ENCODE data around the gene RAB20. TPM values are rescaled to one million over a fixed set of nuclear protein-coding genes. Genes with fewer than 3 reads are reported as not detected.

Gene RAB20
- total RNA-seq, 1 donor from 2014 or later, result 2.6 TPM

DNA sequence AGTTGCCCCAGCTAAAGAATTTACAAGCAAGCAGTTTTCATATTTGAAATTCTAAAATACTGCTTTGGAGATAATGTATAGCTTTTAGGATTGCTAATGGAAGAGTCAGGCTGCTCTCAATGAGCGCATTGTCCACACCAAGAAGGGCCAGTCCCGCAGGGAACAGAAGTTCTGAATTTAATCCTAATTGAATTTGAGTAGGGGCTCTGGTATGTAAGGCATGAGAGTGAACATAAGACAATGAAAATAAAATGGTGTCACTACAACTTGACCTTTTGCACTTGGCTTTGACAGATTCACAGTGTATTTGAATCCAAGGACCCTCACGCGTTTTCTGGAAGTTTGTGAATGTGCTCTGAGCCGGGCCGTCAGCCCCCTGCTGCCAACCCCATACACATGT, 32.6 kb downstream of the RAB20 start:
- peaks cover 16% of the 10 kb centered on the region for H3K27me3 Mint-ChIP-seq (ENCODE audit: low read depth, unreplicated experiment)
- no peak overlapping the region for H3K27ac ChIP-seq (ENCODE audit: low read depth, low read length)
- TF ChIP-seq, protein P1, sequence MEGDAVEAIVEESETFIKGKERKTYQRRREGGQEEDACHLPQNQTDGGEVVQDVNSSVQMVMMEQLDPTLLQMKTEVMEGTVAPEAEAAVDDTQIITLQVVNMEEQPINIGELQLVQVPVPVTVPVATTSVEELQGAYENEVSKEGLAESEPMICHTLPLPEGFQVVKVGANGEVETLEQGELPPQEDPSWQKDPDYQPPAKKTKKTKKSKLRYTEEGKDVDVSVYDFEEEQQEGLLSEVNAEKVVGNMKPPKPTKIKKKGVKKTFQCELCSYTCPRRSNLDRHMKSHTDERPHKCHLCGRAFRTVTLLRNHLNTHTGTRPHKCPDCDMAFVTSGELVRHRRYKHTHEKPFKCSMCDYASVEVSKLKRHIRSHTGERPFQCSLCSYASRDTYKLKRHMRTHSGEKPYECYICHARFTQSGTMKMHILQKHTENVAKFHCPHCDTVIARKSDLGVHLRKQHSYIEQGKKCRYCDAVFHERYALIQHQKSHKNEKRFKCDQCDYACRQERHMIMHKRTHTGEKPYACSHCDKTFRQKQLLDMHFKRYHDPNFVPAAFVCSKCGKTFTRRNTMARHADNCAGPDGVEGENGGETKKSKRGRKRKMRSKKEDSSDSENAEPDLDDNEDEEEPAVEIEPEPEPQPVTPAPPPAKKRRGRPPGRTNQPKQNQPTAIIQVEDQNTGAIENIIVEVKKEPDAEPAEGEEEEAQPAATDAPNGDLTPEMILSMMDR (IDR thresholded peaks at IDR 0.05; ENCODE audit: insufficient read depth, low read depth, low read length), result no peak
- no peak for TF ChIP-seq EZH2 (IDR thresholded peaks at IDR 0.05; ENCODE audit: insufficient read depth, low read length)
- H3K36me3 Mint-ChIP-seq (ENCODE audit: low read depth, unreplicated experiment), result peaks cover 4% of the 10 kb centered on the region
- no peaks in the 10 kb centered on the region for H3K27me3 ChIP-seq (ENCODE audit: insufficient read depth, low read length)
- H4K20me1 ChIP-seq (ENCODE audit: insufficient read depth, low read length), result no peaks in the 10 kb centered on the region
- H3K4me1 ChIP-seq (ENCODE audit: insufficient read depth, low read length), result no peaks in the 10 kb centered on the region
- no peaks in the 10 kb centered on the region for H3K79me2 ChIP-seq (ENCODE audit: insufficient read depth, low read length)
- no peak overlapping the region for H3K4me3 ChIP-seq (ENCODE audit: insufficient read depth, low read depth, low read length)
- FAIRE-seq, result no peak
- no peak overlapping the region for H3K9ac ChIP-seq (ENCODE audit: low read length)
- no peak overlapping the region for H3K4me3 Mint-ChIP-seq (ENCODE audit: unreplicated experiment)
- H3K9me3 ChIP-seq (ENCODE audit: insufficient read depth, low read depth, low read length), result no peaks in the 10 kb centered on the region
- no peak overlapping the region for H3K27ac Mint-ChIP-seq (ENCODE audit: unreplicated experiment)
- H3K9me3 Mint-ChIP-seq (ENCODE audit: unreplicated experiment), result peaks cover 4% of the 10 kb centered on the region
- peaks cover 3% of the 10 kb centered on the region for H3K4me1 Mint-ChIP-seq (ENCODE audit: low read depth, unreplicated experiment)
- no peak for DNase-seq (ENCODE audit: low read depth)
- no peak overlapping the region for H2AFZ ChIP-seq (ENCODE audit: low read depth, low read length)
- no peaks in the 10 kb centered on the region for H3K36me3 ChIP-seq (ENCODE audit: insufficient read depth, low read length)
- no peak overlapping the region for H3K4me2 ChIP-seq (ENCODE audit: low read length)

DNA sequence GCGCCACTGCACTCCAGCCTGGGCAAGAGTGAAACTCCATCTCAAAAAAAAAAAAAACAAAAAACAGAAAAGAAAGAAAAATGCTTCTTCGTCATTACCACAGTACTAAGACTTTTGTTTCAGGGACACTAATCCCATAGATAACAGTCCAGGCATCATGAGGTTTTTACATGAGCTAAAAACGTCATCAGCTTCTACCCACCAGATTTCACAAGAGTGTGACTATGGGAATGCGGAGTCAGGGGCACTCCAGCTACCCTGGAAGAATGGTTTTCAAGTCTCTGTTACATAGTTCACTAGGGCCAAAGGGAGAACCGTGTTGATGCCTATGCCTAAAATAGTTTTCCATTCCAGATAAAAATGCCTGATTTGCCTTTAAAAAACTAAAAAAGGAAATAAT, 33.2 kb downstream of the RAB20 start:
- Histone ChIP-seq H3K9ac (ENCODE audit: low read length) (no peak overlapping the region), H3K9me3 (ENCODE audit: insufficient read depth, low read depth, low read length) (no peaks in the 10 kb centered on the region), H3K36me3 (ENCODE audit: insufficient read depth, low read length) (no peaks in the 10 kb centered on the region), H3K27ac (ENCODE audit: low read depth, low read length) (no peak overlapping the region), H3K79me2 (ENCODE audit: insufficient read depth, low read length) (no peaks in the 10 kb centered on the region), H3K27me3 (ENCODE audit: insufficient read depth, low read length) (no peaks in the 10 kb centered on the region), H3K4me2 (ENCODE audit: low read length) (no peak overlapping the region), H3K4me1 (ENCODE audit: insufficient read depth, low read length) (no peaks in the 10 kb centered on the region), H3K4me3 (ENCODE audit: insufficient read depth, low read depth, low read length) (no peak overlapping the region), H4K20me1 (ENCODE audit: insufficient read depth, low read length) (no peaks in the 10 kb centered on the region), H2AFZ (ENCODE audit: low read depth, low read length) (no peak overlapping the region)
- H3K27ac Mint-ChIP-seq (ENCODE audit: unreplicated experiment), result no peak overlapping the region
- peaks cover 4% of the 10 kb centered on the region for H3K36me3 Mint-ChIP-seq (ENCODE audit: low read depth, unreplicated experiment)
- H3K9me3 Mint-ChIP-seq (ENCODE audit: unreplicated experiment), result peaks cover 4% of the 10 kb centered on the region
- no peaks in the 10 kb centered on the region for H3K4me1 Mint-ChIP-seq (ENCODE audit: low read depth, unreplicated experiment)
- TF ChIP-seq EZH2 (IDR thresholded peaks at IDR 0.05; ENCODE audit: insufficient read depth, low read length), result no peak
- TF ChIP-seq, protein P1 (IDR thresholded peaks at IDR 0.05; ENCODE audit: insufficient read depth, low read depth, low read length), result no peak
- H3K27me3 Mint-ChIP-seq (ENCODE audit: low read depth, unreplicated experiment), result peaks cover 16% of the 10 kb centered on the region
- no peak for DNase-seq (ENCODE audit: low read depth)
- no peak overlapping the region for H3K4me3 Mint-ChIP-seq (ENCODE audit: unreplicated experiment)
- FAIRE-seq, result no peak

DNA sequence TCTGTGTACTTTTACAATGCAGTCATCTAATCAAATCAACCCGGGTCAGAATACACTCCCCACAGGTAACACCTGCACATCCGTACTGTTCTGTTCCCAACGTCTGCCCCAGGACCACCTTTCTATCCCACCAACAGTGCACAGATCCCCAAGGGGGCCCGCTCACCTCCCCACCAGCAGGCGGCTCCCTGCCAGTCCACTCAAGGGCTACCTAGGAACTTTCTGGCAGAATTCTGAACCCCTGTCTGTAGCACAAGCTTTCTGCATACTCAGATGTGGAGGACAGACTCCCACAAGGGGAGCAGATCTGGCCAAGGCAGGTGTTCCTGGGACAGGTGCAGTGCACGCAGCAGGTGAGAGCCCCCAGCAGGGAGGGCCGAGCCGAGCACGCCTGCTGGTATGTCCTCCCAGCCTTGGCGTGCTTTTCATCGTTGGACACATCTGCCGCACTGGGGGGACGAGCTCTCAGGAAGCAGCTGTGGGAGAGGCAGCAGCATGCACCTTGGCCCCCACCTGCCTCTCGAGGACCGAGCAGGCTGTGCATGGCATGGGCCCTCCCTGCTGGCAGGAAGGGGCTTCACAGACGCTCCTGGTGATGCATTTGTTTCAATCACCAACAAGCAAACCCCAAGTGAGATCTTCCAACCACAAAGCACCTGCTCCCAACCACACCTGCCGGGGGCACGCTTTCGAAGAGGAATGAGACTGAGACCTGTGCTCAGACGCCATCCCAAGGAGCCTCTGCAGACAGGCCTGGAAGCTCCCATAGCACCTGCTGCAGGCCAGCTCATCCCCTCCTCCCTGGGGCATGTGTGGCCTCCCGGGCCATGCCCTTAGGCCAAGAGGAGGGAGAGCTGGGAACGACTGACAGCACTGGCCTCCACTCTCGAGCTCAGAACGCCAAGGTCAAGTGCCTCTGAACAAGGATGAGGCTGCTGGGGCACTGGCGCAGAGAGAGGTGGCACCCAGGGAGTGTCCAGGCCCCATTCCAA, 35.9 kb downstream of the RAB20 start:
- no peaks in the 10 kb centered on the region for H3K9me3 ChIP-seq (ENCODE audit: insufficient read depth, low read depth, low read length)
- Mint-ChIP-seq H3K9me3 (ENCODE audit: unreplicated experiment) (no peaks in the 10 kb centered on the region), H3K4me3 (ENCODE audit: unreplicated experiment) (no peak overlapping the region), H3K4me1 (ENCODE audit: low read depth, unreplicated experiment) (no peaks in the 10 kb centered on the region), H3K27ac (ENCODE audit: unreplicated experiment) (no peak overlapping the region), H3K27me3 (ENCODE audit: low read depth, unreplicated experiment) (peaks cover 16% of the 10 kb centered on the region), H3K36me3 (ENCODE audit: low read depth, unreplicated experiment) (peaks cover 4% of the 10 kb centered on the region)
- peaks cover 5% of the 10 kb centered on the region for H3K4me1 ChIP-seq (ENCODE audit: insufficient read depth, low read length)
- DNase-seq (ENCODE audit: low read depth), result no peak
- no peaks in the 10 kb centered on the region for H3K36me3 ChIP-seq (ENCODE audit: insufficient read depth, low read length)
- H3K4me2 ChIP-seq (ENCODE audit: low read length), result no peak overlapping the region
- no peaks in the 10 kb centered on the region for H3K79me2 ChIP-seq (ENCODE audit: insufficient read depth, low read length)
- no peak overlapping the region for H3K4me3 ChIP-seq (ENCODE audit: insufficient read depth, low read depth, low read length)
- no peak overlapping the region for H3K27ac ChIP-seq (ENCODE audit: low read depth, low read length)
- no peaks in the 10 kb centered on the region for H3K27me3 ChIP-seq (ENCODE audit: insufficient read depth, low read length)
- peaks cover 4% of the 10 kb centered on the region for H4K20me1 ChIP-seq (ENCODE audit: insufficient read depth, low read length)
- no peak for FAIRE-seq
- no peak overlapping the region for H2AFZ ChIP-seq (ENCODE audit: low read depth, low read length)
- TF ChIP-seq, protein P1 (IDR thresholded peaks at IDR 0.05; ENCODE audit: insufficient read depth, low read depth, low read length), result no peak
- no peak for TF ChIP-seq EZH2 (IDR thresholded peaks at IDR 0.05; ENCODE audit: insufficient read depth, low read length)
- H3K9ac ChIP-seq (ENCODE audit: low read length), result no peak overlapping the region

Data from astrocyte (in vitro differentiated cells and primary cell).